Liver (tissue), 9 donors: ENCODE data around the gene ADAP1. TPM values are rescaled to one million over a fixed set of nuclear protein-coding genes. Genes with fewer than 3 reads are reported as not detected.
A peak's percentile ranks its signal among the peaks of the same experiment; 100 is the strongest.

Experiments used
- DNase-seq: peaks from one replicate; pipeline ENCODE4 v3.0.0-alpha.2; 2017; ENCODE audit warnings: low spot score
- H3K27ac ChIP-seq, 2 donors: one replicate each; pipeline ENCODE4 v1.7.0; 2013; ENCODE audit warnings: inconsistent platforms in 2 of 2, low read length in 2 of 2, control low read depth in 1 of 2, low read depth in 1 of 2, mild to moderate bottlenecking in 1 of 2
- H3K27me3 ChIP-seq, 4 donors: one replicate each; pipeline versions ENCODE4 v1.6.1 to v1.7.0; 2013; ENCODE audit warnings: low read length in 3 of 4, inconsistent platforms in 1 of 4, mild to moderate bottlenecking in 1 of 4, moderate library complexity in 1 of 4; ENCODE audit not compliant: control insufficient read depth in 4 of 4, insufficient read depth in 4 of 4
- H3K36me3 ChIP-seq, 4 donors: one replicate each; pipeline versions ENCODE4 v1.6.1 to v1.7.0; 2013; ENCODE audit warnings: low read length in 3 of 4, mild to moderate bottlenecking in 3 of 4, low read depth in 1 of 4, moderate library complexity in 1 of 4; ENCODE audit not compliant: control insufficient read depth in 4 of 4, insufficient read depth in 3 of 4
- H3K4me1 ChIP-seq, 4 donors: one replicate each; pipeline versions ENCODE4 v1.6.1 to v1.7.0; 2013; ENCODE audit warnings: low read length in 3 of 4, mild to moderate bottlenecking in 3 of 4, moderate library complexity in 1 of 4; ENCODE audit not compliant: control insufficient read depth in 4 of 4, insufficient read depth in 4 of 4
- H3K4me3 ChIP-seq, 3 donors: one replicate each; pipeline versions ENCODE4 v1.6.1 to v1.7.0; 2013; ENCODE audit warnings: low read length in 3 of 3, control low read depth in 1 of 3, low read depth in 1 of 3, mild to moderate bottlenecking in 1 of 3
- H3K9ac ChIP-seq, 2 donors: one replicate each; pipeline ENCODE4 v1.7.0; 2013; ENCODE audit warnings: low read length in 2 of 2, mild to moderate bottlenecking in 2 of 2, moderate library complexity in 2 of 2, control low read depth in 1 of 2, low read depth in 1 of 2
- H3K9me3 ChIP-seq, 4 donors: one replicate each; pipeline versions ENCODE4 v1.6.1 to v1.7.0; 2013; ENCODE audit warnings: low read length in 3 of 4; ENCODE audit not compliant: control insufficient read depth in 4 of 4
- ATF3 ChIP-seq: IDR thresholded peaks from 2 replicates; pipeline ENCODE4 v1.6.1; 2016; ENCODE audit warnings: antibody characterized with exemption
- CTCF ChIP-seq: fragments of 150-350 bp; IDR thresholded peaks from 2 replicates; pipeline ENCODE4 v1.5.1; 2017; ENCODE audit warnings: improper control_type of control experiment, low read depth, low read length; ENCODE audit not compliant: missing input control
- EGR1 ChIP-seq, 2 donors: IDR thresholded peaks; 2 replicates each; pipeline ENCODE4 v1.6.1; 2016 to 2018; ENCODE audit warnings: antibody characterized with exemption in 2 of 2, low read depth in 2 of 2
- FOXA1 ChIP-seq: IDR thresholded peaks from 2 replicates; pipeline ENCODE4 v1.6.1; 2016; ENCODE audit warnings: antibody characterized with exemption
- FOXA2 ChIP-seq: IDR thresholded peaks from 2 replicates; pipeline ENCODE4 v1.6.1; 2016; ENCODE audit warnings: antibody characterized with exemption
- GABPA ChIP-seq, 2 donors: IDR thresholded peaks in 1 of 2; conservative IDR thresholded peaks in 1 of 2; 2 replicates each; pipeline ENCODE4 v1.6.1; 2016; ENCODE audit warnings: antibody characterized with exemption in 2 of 2, mild to moderate bottlenecking in 1 of 2, moderate library complexity in 1 of 2
- HNF4A ChIP-seq, 2 donors: conservative IDR thresholded peaks; 2 replicates each; pipeline ENCODE4 v1.6.1; 2016; ENCODE audit warnings: antibody characterized with exemption in 2 of 2, mild to moderate bottlenecking in 2 of 2
- HNF4G ChIP-seq: IDR thresholded peaks from 2 replicates; pipeline ENCODE4 v1.6.1; 2016; ENCODE audit warnings: antibody characterized with exemption
- JUND ChIP-seq, 2 donors: IDR thresholded peaks; 2 replicates each; pipeline ENCODE4 v1.6.1; 2016; ENCODE audit warnings: antibody characterized with exemption in 2 of 2
- MAX ChIP-seq: IDR thresholded peaks from 2 replicates; pipeline ENCODE4 v1.6.1; 2016; ENCODE audit warnings: antibody characterized with exemption
- NR2F2 ChIP-seq: IDR thresholded peaks from 2 replicates; pipeline ENCODE4 v1.6.1; 2016; ENCODE audit warnings: antibody characterized with exemption
- RAD21 ChIP-seq, 2 donors: IDR thresholded peaks; 2 replicates each; pipeline ENCODE4 v1.6.1; 2016; ENCODE audit warnings: antibody characterized with exemption in 2 of 2, mild to moderate bottlenecking in 2 of 2
- REST ChIP-seq: IDR thresholded peaks from 2 replicates; pipeline ENCODE4 v1.6.1; 2016; ENCODE audit warnings: antibody characterized with exemption, mild to moderate bottlenecking
- RXRA ChIP-seq, 2 donors: IDR thresholded peaks; 2 replicates each; pipeline ENCODE4 v1.6.1; 2017 to 2018; ENCODE audit warnings: antibody characterized with exemption in 2 of 2, mild to moderate bottlenecking in 1 of 2
- SP1 ChIP-seq: IDR thresholded peaks from 2 replicates; pipeline ENCODE4 v1.6.1; 2018; ENCODE audit warnings: antibody characterized with exemption, mild to moderate bottlenecking
- TAF1 ChIP-seq: conservative IDR thresholded peaks from 2 replicates; pipeline ENCODE4 v1.6.1; 2016; ENCODE audit warnings: antibody characterized with exemption, mild to moderate bottlenecking
- YY1 ChIP-seq: IDR thresholded peaks from 2 replicates; pipeline ENCODE4 v1.6.1; 2016; ENCODE audit warnings: antibody characterized with exemption, mild to moderate bottlenecking
- ZBTB33 ChIP-seq: IDR thresholded peaks from 2 replicates; pipeline ENCODE4 v1.6.1; 2016; ENCODE audit warnings: antibody characterized with exemption
- WGBS: extraction: QIAGEN DNeasy Blood & Tissue Kit; methylation state at CpG from one replicate; pipeline ENCODE4 v1.1.7; 2013; 5-methylcytosine and 5-hydroxymethylcytosine counted together
- polyA plus RNA-seq, 2 donors: library from polyadenylated mRNA; stranded (reverse) in 1 of 2; unstranded in 1 of 2; fragments of 200-250 nt in 1 of 2; fragments of >200 nt in 1 of 2; fragmentation: Nextera tagmentation in 1 of 2; extraction: Ambion mirVana in 1 of 2; gene quantifications; one replicate each; pipeline versions ENCODE4 v1.2.1 to v1.2.3, GENCODE V29; 2013 to 2015
- total RNA-seq, 2 donors: library from RNA; depleted of rRNA; stranded (reverse); fragments of >200 nt; gene quantifications; one replicate each; pipeline ENCODE4 v1.2.3, GENCODE V29; 2014
- donor health status: healthy.
- donor health status: healthy.
- donor health status: healthy.
- donor health status: healthy.
- donor health status: healthy.

ADAP1 gene
- total and polyA plus RNA-seq, 4 donors: 0.46 to 3.7 (median 2.7) TPM

GRCh38 chr7:956031-956430 lies 1.6 kb upstream of the ADAP1 start:
- no peaks in the 10 kb centered on the region for H3K36me3 ChIP-seq
- H3K27me3 ChIP-seq: peaks cover 0 to 4% (median 1%) of the 10 kb centered on the region in 4 donors
- TF ChIP-seq ATF3 (no peak), NR2F2 (no peak), GABPA (IDR thresholded peaks at IDR 0.05 in 1 of 2, conservative IDR thresholded peaks at IDR 0.05 in 1 of 2) (no peak)
- WGBS: 89% methylated on average over 10 of the region's 10 CpGs
- H3K9me3 ChIP-seq: no peaks in the 10 kb centered on the region
- no peak overlapping the region for H3K4me3 ChIP-seq
- H3K4me1 ChIP-seq: peaks cover 0 to 8% (median 3%) of the 10 kb centered on the region in 4 donors
- H3K27ac ChIP-seq: no peak overlapping the region
- H3K9ac ChIP-seq: no peak overlapping the region
- no peak for DNase-seq

GRCh38 chr7:953547-954327 lies 743 bp downstream of the ADAP1 start:
- no peak for DNase-seq
- Histone ChIP-seq H3K27ac (no peak overlapping the region), H3K36me3 (no peaks in the 10 kb centered on the region), H3K27me3 (peaks cover 0 to 4% (median 1%) of the 10 kb centered on the region in 4 donors), H3K9me3 (no peaks in the 10 kb centered on the region), H3K4me3 (peak overlapping the region in 1 of 3 donors; percentile 71), H3K9ac (no peak overlapping the region), H3K4me1 (peaks cover 0 to 8% (median 3%) of the 10 kb centered on the region in 4 donors)
- 4% methylated on average over 78 of the region's 78 CpGs for WGBS
- no peak for TF ChIP-seq RAD21 (IDR thresholded peaks at IDR 0.05)
- no peak for TF ChIP-seq ZBTB33
- TF ChIP-seq FOXA2: no peak
- no peak for TF ChIP-seq HNF4G
- TF ChIP-seq GABPA (IDR thresholded peaks at IDR 0.05 in 1 of 2, conservative IDR thresholded peaks at IDR 0.05 in 1 of 2): no peak
- no peak for TF ChIP-seq YY1
- TF ChIP-seq JUND (IDR thresholded peaks at IDR 0.05): no peak
- no peak for TF ChIP-seq HNF4A (conservative IDR thresholded peaks at IDR 0.05)
- no peak for TF ChIP-seq REST
- TF ChIP-seq RXRA (IDR thresholded peaks at IDR 0.05): no peak
- no peak for TF ChIP-seq NR2F2
- TF ChIP-seq MAX: no peak
- TF ChIP-seq EGR1 (IDR thresholded peaks at IDR 0.05; ENCODE audit: low read depth in 2 of 2): no peak
- no peak for TF ChIP-seq TAF1
- no peak for TF ChIP-seq CTCF
- no peak for TF ChIP-seq FOXA1
- no peak for TF ChIP-seq SP1
- no peak for TF ChIP-seq ATF3
